HL-60 (cell line): ENCODE data around the gene GP1BB.

Source experiments
- DNase-seq, 2 experiments: peaks; one replicate each; pipeline ENCODE4 v3.0.0-alpha.2; 2010 to 2020; ENCODE audit warnings: low read depth in 1 of 2, low spot score in 1 of 2
- H3K27ac ChIP-seq: fragments of 250-450 bp; sonication (Bioruptor Pico); replicated peaks from 2 replicates; pipeline ENCODE4 v1.5.1; 2020; ENCODE audit warnings: mild to moderate bottlenecking, moderate library complexity
- H3K27me3 ChIP-seq: fragments of 250-450 bp; sonication (Bioruptor Pico); 2 replicates; pipeline ENCODE4 v1.5.1; 2021; ENCODE audit warnings: mild to moderate bottlenecking, moderate library complexity; ENCODE audit not compliant: insufficient read depth, poor library complexity, severe bottlenecking
- H3K4me3 ChIP-seq: replicated peaks from 2 replicates; pipeline ENCODE4 v1.5.1; 2011; ENCODE audit warnings: mild to moderate bottlenecking, control low read depth, low read length; ENCODE audit not compliant: insufficient read depth
- CTCF ChIP-seq: IDR thresholded peaks from one replicate; pipeline ENCODE4 v1.5.1; 2011; ENCODE audit warnings: low read length, control low read depth, inconsistent platforms; ENCODE audit not compliant: insufficient read depth
- GABPA ChIP-seq: IDR thresholded peaks from 2 replicates; pipeline ENCODE4 v1.6.1; 2012; ENCODE audit warnings: low read depth
- POLR2AphosphoS5 ChIP-seq: IDR thresholded peaks from 2 replicates; pipeline ENCODE4 v1.6.1; 2012; ENCODE audit warnings: low read depth
- REST ChIP-seq: IDR thresholded peaks from 2 replicates; pipeline ENCODE4 v1.6.1; 2012; ENCODE audit warnings: low read depth; ENCODE audit not compliant: insufficient replicate concordance
- SPI1 ChIP-seq: IDR thresholded peaks from 2 replicates; pipeline ENCODE4 v1.6.1; 2012; ENCODE audit warnings: low read depth, mild to moderate bottlenecking, borderline replicate concordance

Gene GP1BB

DNA sequence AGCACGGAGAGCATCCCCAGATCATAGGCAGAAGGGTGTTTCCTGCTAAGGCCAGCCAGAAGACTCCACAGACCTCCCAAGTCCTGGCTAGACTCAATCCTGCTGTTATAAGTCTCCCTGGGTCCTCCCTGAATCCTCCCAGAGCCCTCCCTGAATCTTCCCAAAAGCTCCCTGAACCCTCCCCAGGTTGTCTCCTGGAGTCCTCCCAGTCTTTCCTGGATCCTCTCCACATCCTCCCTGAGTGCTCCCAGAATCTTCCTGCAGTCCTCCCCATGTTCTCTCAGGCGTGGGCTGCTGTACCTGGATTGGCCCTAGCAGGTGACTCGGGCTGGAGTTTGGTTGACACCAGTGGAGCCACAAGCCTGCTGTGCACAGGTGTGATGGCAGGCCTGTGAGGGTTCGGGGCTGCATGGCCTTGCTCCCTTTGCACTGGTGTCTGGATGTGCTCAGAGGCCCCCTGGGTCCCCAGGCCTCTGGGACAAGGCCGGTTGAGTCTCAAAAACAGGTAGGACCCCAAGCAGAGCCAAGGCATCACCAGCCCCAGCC lies 11.6 kb downstream of the GP1BB start:
- DNase-seq, result no peak
- H3K27ac ChIP-seq, result no peak overlapping the region
- no peaks in the 10 kb centered on the region for H3K27me3 ChIP-seq
- TF ChIP-seq CTCF, result no peak
- TF ChIP-seq POLR2AphosphoS5, result no peak
- no peak for TF ChIP-seq SPI1
- TF ChIP-seq GABPA, result no peak
- no peak for TF ChIP-seq REST
- no peak overlapping the region for H3K4me3 ChIP-seq

- Histone ChIP-seq H3K4me3 (no peak overlapping the region), H3K27ac (no peak overlapping the region), H3K27me3 (no peaks in the 10 kb centered on the region)
- TF ChIP-seq REST (no peak), GABPA (no peak), POLR2AphosphoS5 (no peak), SPI1 (no peak), CTCF (no peak)
- DNase-seq, result no peak
Observed at GRCh38 chr22:19735665-19736510, 12.5 kb downstream of the GP1BB start.

GRCh38 chr22:19737846-19738663 lies 14.7 kb downstream of the GP1BB start:
- TF ChIP-seq POLR2AphosphoS5 (no peak), REST (no peak), GABPA (no peak), SPI1 (no peak), CTCF (no peak)
- DNase-seq, result no peak
- Histone ChIP-seq H3K27me3 (no peaks in the 10 kb centered on the region), H3K27ac (no peak overlapping the region), H3K4me3 (no peak overlapping the region)
